Coronary artery (tissue), 2 donors: ENCODE data around the gene LIMS2.

Experiments used
- DNase-seq: peaks from one replicate; pipeline ENCODE4 v3.0.0-alpha.2; 2017; ENCODE audit warnings: low spot score
- H3K27ac ChIP-seq, 2 donors: fragments of 200-600 bp; sonication (generic); one replicate each; pipeline ENCODE4 v1.5.1; 2016 to 2019
- H3K4me3 ChIP-seq: fragments of 200-600 bp; sonication (generic); 2 replicates; pipeline ENCODE4 v1.5.1; 2016; ENCODE audit warnings: mild to moderate bottlenecking, moderate library complexity
- TF ChIP-seq, protein P1 (sequence below): fragments of 200-600 bp; sonication (generic); IDR thresholded peaks from one replicate; pipeline ENCODE4 v1.5.1; 2019; ENCODE audit warnings: antibody characterized with exemption

The LIMS2 gene

GRCh38 chr2:127700527-127701192 lies 25.3 kb upstream of the LIMS2 start:
- no peak for DNase-seq
- peak overlapping the region; percentile 89 to 97 for H3K27ac ChIP-seq
- TF ChIP-seq, protein P1, sequence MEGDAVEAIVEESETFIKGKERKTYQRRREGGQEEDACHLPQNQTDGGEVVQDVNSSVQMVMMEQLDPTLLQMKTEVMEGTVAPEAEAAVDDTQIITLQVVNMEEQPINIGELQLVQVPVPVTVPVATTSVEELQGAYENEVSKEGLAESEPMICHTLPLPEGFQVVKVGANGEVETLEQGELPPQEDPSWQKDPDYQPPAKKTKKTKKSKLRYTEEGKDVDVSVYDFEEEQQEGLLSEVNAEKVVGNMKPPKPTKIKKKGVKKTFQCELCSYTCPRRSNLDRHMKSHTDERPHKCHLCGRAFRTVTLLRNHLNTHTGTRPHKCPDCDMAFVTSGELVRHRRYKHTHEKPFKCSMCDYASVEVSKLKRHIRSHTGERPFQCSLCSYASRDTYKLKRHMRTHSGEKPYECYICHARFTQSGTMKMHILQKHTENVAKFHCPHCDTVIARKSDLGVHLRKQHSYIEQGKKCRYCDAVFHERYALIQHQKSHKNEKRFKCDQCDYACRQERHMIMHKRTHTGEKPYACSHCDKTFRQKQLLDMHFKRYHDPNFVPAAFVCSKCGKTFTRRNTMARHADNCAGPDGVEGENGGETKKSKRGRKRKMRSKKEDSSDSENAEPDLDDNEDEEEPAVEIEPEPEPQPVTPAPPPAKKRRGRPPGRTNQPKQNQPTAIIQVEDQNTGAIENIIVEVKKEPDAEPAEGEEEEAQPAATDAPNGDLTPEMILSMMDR = no peak
- H3K4me3 ChIP-seq = peak overlapping the region; percentile 89

- H3K4me3 ChIP-seq = no peak overlapping the region
- TF ChIP-seq, protein P1 = no peak
- H3K27ac ChIP-seq = no peak overlapping the region
Observed at GRCh38 chr2:127698553-127699355, 23.4 kb upstream of the LIMS2 start.

GRCh38 chr2:127697482-127698180 lies 22.3 kb upstream of the LIMS2 start:
- TF ChIP-seq, protein P1 = no peak
- H3K4me3 ChIP-seq = no peak overlapping the region
- no peak for DNase-seq
- H3K27ac ChIP-seq = no peak overlapping the region

More at GRCh38 chr2:127698553-127699355, 23.4 kb upstream of the LIMS2 start:
- no peak for DNase-seq

- peak overlapping the region; percentile 73 to 87 for H3K27ac ChIP-seq
- H3K4me3 ChIP-seq = peak overlapping the region; percentile 66
- DNase-seq = no peak
- TF ChIP-seq, protein P1 = peak; percentile 58
Observed at GRCh38 chr2:127695491-127696472, 20.5 kb upstream of the LIMS2 start.

- TF ChIP-seq, protein P1 = no peak
- Histone ChIP-seq H3K4me3 (peak overlapping the region; percentile 66), H3K27ac (peak overlapping the region; percentile 73 to 87)
- no peak for DNase-seq
Observed at GRCh38 chr2:127694986-127695385, 19.7 kb upstream of the LIMS2 start.

- Histone ChIP-seq H3K27ac (no peak overlapping the region), H3K4me3 (no peak overlapping the region)
- TF ChIP-seq, protein P1 = no peak
- no peak for DNase-seq
Observed at GRCh38 chr2:127690696-127691095, 15.4 kb upstream of the LIMS2 start.
